Skeletal muscle tissue (tissue), 4 donors: ENCODE measurements around the gene RBM34. TPM values are rescaled to one million over a fixed set of nuclear protein-coding genes. Genes with fewer than 3 reads are reported as not detected.
A peak's percentile ranks its signal among the peaks of the same experiment; 100 is the strongest.
"Not testable (repeated sequence)": the region's sequence is repeated elsewhere in the genome, so short reads cannot be mapped to it uniquely, and the experiment has no call there.

ENCODE experiments used
- H3K27ac ChIP-seq: one replicate; pipeline ENCODE4 v1.7.0; 2013; ENCODE audit warnings: mild to moderate bottlenecking, low read depth, low read length, inconsistent platforms
- H3K27me3 ChIP-seq, 3 donors: one replicate each; pipeline ENCODE4 v1.7.0; 2013; ENCODE audit warnings: low read length in 3 of 3; ENCODE audit not compliant: control insufficient read depth in 3 of 3, insufficient read depth in 3 of 3
- H3K36me3 ChIP-seq, 3 donors: one replicate each; pipeline ENCODE4 v1.7.0; 2013; ENCODE audit warnings: low read length in 3 of 3; ENCODE audit not compliant: control insufficient read depth in 3 of 3, insufficient read depth in 3 of 3
- H3K4me1 ChIP-seq, 3 donors: one replicate each; pipeline ENCODE4 v1.7.0; 2013; ENCODE audit warnings: low read length in 3 of 3, mild to moderate bottlenecking in 3 of 3; ENCODE audit not compliant: control insufficient read depth in 3 of 3, insufficient read depth in 3 of 3
- H3K4me3 ChIP-seq, 3 donors: one replicate each; pipeline ENCODE4 v1.7.0; 2013; ENCODE audit warnings: low read length in 3 of 3
- H3K9ac ChIP-seq, 3 donors: one replicate each; pipeline ENCODE4 v1.7.0; 2013; ENCODE audit warnings: low read length in 3 of 3, mild to moderate bottlenecking in 3 of 3, moderate library complexity in 2 of 3, low read depth in 1 of 3
- H3K9me3 ChIP-seq, 3 donors: one replicate each; pipeline ENCODE4 v1.7.0; 2013; ENCODE audit warnings: low read length in 3 of 3; ENCODE audit not compliant: control insufficient read depth in 3 of 3
- total RNA-seq: library from RNA; depleted of rRNA; stranded (reverse); fragments of >200 nt; gene quantifications from one replicate; pipeline ENCODE4 v1.2.3, GENCODE V29; 2014
- donor health status: Osteomylitis.

The RBM34 gene
- total RNA-seq, 1 donor from 2014 or later = 24.5 TPM

GRCh38 chr1:235098547-235098946, 62.5 kb downstream of the RBM34 start:
- Histone ChIP-seq H3K9me3 (no peaks in the 10 kb centered on the region), H3K4me1 (peaks cover 5 to 6% (median 6%) of the 10 kb centered on the region in 3 donors), H3K4me3 (no peak overlapping the region), H3K27ac (no peak overlapping the region), H3K27me3 (no peaks in the 10 kb centered on the region), H3K36me3 (no peaks in the 10 kb centered on the region), H3K9ac (no peak overlapping the region)

DNA sequence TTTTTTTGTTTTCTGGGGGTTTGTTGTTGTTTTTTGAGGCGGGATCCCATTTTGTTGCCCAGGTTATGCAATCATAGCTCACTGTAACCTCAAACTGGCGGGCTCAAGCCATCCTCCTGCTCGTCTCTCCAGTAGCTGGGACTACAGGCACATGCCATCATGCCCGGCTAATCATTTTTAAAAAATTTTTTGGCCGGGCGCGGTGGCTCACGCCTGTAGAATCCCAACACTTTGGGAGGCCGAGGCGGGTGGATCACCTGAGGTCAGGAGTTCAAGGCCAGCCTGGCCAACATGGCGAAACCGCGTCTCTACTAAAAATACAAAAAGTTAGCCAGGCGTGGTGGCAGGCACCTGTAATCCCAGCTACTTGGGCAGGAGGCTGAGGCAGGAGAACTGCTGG, 63.5 kb downstream of the RBM34 start:
- H3K27me3 ChIP-seq, H3K36me3 ChIP-seq, H3K9me3 ChIP-seq, H3K27ac ChIP-seq, H3K9ac ChIP-seq, H3K4me3 ChIP-seq: not testable (repeated sequence)
- peaks cover 10 to 13% (median 12%) of the 10 kb centered on the region in 3 donors for H3K4me1 ChIP-seq

DNA sequence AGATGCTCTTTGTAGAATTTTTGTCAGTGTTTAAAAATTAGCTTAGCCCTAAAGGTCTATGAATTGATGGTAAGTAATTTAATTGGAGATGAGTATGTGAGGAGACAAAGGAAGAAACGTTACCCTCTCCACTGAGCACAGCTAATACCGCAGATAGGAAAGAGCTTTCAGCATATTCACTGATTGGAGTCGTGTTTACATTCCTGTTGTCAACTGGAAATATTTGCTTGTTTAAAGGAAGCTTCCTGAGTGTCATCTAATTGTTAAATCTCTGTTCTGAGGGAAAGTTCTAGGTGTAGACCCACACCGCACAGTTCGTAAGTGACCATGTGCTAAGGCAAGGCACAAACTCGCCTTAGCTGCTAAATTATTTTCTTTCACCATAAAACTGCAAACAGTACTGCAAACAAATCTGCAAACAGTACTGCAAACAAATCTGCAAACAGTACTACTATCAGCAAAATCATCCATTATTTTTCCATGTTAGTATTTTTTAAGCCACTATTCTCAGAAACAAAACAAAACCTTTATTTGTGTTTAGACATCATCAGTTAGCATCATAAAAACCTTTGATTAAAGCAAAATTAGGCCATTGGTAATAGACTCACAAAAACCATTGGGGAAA, 65.0 kb downstream of the RBM34 start:
- H3K27ac ChIP-seq = no peak overlapping the region
- H3K9ac ChIP-seq = no peak overlapping the region
- H3K9me3 ChIP-seq = no peaks in the 10 kb centered on the region
- no peaks in the 10 kb centered on the region for H3K36me3 ChIP-seq
- H3K4me1 ChIP-seq = peaks cover 10 to 13% (median 12%) of the 10 kb centered on the region in 3 donors
- H3K27me3 ChIP-seq = no peaks in the 10 kb centered on the region
- H3K4me3 ChIP-seq = no peak overlapping the region

DNA sequence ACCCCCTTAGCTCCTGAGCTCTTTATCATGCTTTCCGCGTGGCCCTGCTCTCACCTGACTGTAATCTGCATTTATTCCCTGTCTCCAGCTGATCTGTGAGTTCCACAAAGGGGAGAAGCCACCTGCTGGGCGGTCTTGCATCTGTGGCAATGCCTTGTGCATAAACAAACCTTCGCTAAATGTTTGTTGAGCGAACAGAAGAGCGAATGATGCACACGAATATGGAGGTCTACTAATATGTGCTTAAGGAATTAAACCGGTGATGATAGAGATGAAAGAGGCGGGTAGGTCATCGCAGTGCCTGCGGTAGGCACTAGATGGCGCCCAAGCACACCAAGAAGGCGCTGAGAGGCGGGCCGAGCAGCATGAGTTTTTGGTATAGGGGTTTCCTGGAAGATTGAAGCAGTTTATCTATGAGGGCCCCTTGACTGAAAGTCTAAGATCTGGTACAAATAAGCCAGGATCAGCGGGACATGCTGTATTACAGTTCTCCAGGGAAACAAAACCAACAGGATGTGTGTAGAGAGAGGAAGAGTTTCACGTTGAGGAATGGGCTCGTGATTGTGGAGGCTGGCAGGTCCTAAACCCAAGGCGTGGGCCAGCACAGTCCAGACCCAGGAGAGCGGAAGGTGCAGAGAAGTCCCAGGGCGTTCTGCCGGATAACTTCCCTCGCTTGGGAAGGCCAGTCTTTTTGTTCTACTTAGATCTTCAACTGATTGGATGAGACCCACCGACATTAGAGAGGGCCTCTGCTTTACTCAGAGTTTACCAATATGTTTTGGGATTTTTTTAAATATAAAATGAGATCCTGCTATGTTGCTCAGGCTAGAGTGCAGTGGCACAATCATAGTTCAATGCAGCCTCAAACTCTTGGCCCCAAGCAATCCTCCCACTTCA, 67.1 kb downstream of the RBM34 start:
- Histone ChIP-seq H3K9ac (peak overlapping the region in 2 of 3 donors; percentile 3 to 71), H3K4me3 (peak overlapping the region; percentile 11 to 49 (median 45)), H3K9me3 (no peaks in the 10 kb centered on the region), H3K36me3 (no peaks in the 10 kb centered on the region), H3K27me3 (no peaks in the 10 kb centered on the region), H3K27ac (no peak overlapping the region), H3K4me1 (peaks cover 9 to 19% (median 13%) of the 10 kb centered on the region in 3 donors)

DNA sequence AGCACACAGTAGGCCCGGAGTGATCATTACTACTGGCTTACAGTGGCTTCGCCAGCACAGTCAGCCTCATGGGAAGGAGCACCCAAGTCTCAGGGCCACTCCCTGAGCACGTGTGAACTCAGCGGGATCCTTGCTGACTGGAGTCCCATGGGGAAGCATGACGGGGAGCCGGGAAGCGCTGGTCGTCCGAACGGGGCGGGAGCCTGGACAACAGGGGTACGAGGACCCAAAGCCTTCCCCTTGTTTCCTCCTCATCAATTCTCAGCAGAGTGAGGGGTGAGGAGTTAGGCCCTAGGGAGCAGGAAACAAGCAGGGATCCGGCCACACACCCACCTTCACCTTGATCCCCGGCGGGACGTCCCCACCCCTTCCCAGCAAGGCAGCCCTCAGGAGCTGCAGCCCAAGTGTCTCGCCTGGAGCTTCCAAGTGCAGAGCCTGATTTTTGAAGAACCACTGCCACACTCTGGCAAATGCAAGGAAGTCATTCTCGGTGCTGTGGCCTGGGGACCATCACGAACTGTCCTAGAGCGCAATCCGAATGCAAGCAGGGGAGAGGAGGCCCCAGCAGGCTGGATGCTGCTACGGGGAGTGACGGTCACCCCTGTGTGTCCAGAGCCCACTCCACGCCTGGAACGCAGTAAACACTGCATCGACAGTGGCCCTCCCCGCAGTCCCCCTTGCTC, 67.9 kb downstream of the RBM34 start:
- Histone ChIP-seq H3K4me1 (peaks cover 9 to 19% (median 13%) of the 10 kb centered on the region in 3 donors), H3K9ac (peak overlapping the region; percentile 3 to 71 (median 61)), H3K27me3 (no peaks in the 10 kb centered on the region), H3K27ac (no peak overlapping the region), H3K4me3 (peak overlapping the region; percentile 11 to 49 (median 45)), H3K36me3 (no peaks in the 10 kb centered on the region), H3K9me3 (no peaks in the 10 kb centered on the region)

DNA sequence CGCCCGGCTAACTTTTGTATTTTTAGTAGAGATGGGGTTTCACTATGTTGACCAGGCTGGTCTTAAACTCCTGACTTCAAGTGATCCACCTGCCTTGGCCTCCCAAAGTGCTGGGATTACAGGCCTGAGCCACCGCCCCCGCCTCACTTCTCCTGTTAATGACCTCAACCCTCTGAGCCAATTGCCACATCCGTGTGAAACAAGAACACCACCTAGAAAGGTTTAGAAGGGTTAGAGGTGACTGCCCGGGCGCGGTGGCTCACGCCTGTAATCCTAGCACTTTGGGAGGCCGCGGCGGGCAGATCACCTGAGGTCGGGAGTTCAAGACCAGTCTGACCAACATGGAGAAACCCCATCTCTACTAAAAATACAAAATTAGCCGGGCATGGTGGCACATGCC, 68.6 kb downstream of the RBM34 start:
- not testable (repeated sequence) for H3K27me3 ChIP-seq, H3K9me3 ChIP-seq, H3K36me3 ChIP-seq, H3K27ac ChIP-seq, H3K9ac ChIP-seq, H3K4me3 ChIP-seq
- peaks cover 9 to 19% (median 13%) of the 10 kb centered on the region in 3 donors for H3K4me1 ChIP-seq

DNA sequence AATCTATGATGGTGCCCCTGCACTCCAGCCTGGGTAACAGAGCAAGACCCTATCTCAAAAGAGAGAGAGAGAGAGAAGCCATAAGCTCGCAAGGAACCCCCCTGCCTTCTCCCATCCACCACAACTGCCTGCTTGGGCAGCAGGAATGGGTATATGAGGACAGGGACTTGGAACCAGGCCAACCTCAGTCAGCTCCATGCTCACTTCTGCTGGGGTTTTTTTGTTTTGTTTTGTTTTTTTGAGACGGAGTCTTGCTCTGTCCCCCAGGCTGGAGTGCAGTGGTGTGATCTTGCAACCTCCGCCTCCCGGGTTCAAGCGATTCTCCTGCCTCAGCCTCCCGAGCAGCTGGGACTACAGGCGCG, 69.0 kb downstream of the RBM34 start:
- H3K4me1 ChIP-seq = peaks cover 9 to 19% (median 13%) of the 10 kb centered on the region in 3 donors
- not testable (repeated sequence) for H3K27me3 ChIP-seq, H3K27ac ChIP-seq, H3K9me3 ChIP-seq, H3K9ac ChIP-seq, H3K36me3 ChIP-seq, H3K4me3 ChIP-seq

GRCh38 chr1:235091319-235092044, 69.6 kb downstream of the RBM34 start:
- H3K4me3 ChIP-seq, H3K9ac ChIP-seq, H3K9me3 ChIP-seq, H3K36me3 ChIP-seq, H3K27me3 ChIP-seq, H3K27ac ChIP-seq: not testable (repeated sequence)
- H3K4me1 ChIP-seq = peaks cover 9 to 19% (median 13%) of the 10 kb centered on the region in 3 donors

DNA sequence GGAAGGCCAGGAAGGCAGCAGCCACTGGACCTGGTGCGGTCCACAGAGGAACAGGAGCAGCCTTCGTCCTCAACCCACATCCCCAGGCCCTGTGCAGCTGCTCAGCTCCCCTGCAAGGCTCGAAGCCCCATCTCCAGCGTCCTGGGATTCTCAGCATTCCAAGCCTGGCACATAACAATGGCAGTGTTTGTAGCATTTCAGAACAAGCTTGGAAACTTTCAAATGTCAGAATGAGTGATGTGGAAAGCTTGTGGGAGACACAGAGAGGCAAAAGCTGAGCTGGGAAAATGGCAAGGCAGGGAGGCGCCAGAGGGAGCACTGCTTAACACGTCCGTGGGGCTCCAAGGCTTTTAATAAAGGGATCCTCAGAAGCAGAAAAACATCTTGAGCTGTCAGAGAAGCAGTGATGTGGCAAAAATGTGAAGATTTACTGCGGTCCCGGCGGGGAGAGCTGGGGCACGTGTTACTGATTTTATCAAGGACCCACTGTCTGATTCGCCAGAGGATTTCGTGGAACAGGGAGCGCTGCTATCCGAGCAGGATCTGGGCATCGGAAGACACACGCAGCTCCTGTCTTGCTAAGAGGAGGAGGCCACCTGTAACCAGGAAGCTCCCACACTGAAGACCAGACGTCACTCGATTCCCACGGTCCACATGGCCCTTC, 70.5 kb downstream of the RBM34 start:
- Histone ChIP-seq H3K27ac (no peak overlapping the region), H3K9ac (no peak overlapping the region), H3K4me3 (no peak overlapping the region), H3K4me1 (peaks cover 9 to 19% (median 13%) of the 10 kb centered on the region in 3 donors), H3K36me3 (no peaks in the 10 kb centered on the region), H3K27me3 (no peaks in the 10 kb centered on the region), H3K9me3 (no peaks in the 10 kb centered on the region)
